Suppressor macrophage (primary cell): ENCODE data around the gene PAPSS2.
"Not testable (repeated sequence)": the region's sequence is repeated elsewhere in the genome, so short reads cannot be mapped to it uniquely, and the experiment has no call there.

Experiments used
- DNase-seq, 4 experiments: peaks; one replicate each; pipeline ENCODE4 v3.0.0-alpha.2; 2020 to 2022

PAPSS2 gene

DNA sequence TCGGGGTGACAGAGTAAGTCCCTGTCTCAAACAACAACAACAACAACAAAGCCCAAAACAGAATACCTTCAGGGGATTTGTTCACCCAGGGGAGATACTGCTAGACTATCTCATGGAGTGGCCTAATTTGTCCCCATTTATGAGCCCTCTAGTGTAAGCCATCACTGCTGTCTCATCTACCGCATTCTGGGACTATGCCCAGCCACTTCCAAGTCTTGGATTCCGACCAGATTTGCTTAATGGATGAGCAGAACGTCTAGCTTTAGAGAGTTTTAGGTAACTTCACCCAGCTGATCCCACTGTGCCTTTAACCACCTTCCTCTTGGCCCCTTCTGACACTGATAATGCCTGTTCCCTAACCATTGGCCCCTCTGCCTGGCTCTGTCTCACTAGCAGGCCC is 47.1 kb downstream of the PAPSS2 start:
- no peak for DNase-seq

DNA sequence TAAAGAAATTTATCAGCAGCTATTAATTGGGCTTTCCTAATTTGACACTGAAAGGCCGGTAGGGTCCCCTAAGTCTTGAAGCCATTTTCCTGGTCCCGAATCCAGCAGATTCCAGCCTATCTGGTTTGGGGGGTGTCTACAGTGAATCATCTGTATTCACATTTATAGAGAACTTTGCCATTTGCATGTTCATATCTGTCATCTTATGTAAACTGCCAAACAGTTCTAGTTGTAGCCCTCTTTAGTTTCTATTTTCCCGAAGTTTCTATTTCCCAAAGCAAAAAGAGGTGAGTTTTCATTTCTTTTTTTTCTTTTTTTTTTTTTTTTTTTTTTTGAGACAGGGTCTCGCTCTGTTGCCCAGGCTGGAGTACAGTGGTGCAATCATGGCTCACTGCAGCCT is 47.6 kb downstream of the PAPSS2 start:
- DNase-seq = no peak

DNA sequence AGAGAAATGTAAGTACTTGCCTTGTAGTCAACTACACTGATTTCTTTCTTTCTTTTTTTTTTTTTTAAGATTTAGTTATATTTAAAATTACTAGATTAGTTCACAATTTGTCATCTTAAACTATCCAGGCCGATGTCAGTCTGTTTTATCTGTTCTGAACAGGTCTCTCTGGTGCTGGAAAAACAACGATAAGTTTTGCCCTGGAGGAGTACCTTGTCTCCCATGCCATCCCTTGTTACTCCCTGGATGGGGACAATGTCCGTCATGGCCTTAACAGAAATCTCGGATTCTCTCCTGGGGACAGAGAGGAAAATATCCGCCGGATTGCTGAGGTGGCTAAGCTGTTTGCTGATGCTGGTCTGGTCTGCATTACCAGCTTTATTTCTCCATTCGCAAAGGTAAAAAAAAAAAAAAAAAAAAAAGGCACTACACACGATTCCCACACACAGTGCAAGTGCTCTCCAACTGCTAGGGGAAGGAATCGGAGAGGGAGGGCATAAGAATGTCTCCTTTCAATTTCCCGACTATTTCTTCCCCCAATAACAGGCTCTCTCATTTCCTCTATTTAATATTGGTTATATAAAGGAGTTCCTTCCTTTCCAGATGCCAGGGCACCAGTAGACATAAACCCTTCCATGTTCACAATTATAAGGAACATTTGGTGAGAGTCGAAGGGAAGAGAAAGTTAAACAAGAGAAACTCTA is 53.4 kb downstream of the PAPSS2 start:
- no peak for DNase-seq

DNA sequence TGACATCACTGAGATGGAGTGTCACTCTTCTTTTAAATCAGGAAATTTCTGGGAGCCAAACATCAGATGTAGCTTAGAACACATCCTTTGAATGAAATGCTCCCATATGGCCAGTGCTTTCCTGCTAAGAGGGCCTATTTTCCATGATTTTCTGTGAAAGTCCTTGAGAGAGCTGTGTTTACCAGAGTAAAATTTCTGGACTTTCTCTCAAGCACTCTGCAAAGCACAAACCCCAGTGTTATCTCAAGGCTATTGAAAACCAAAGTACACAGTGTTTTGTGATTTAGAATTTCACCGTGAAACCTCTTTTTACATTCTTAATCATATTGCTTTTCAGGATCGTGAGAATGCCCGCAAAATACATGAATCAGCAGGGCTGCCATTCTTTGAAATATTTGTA is 54.0 kb downstream of the PAPSS2 start:
- no peak for DNase-seq

DNA sequence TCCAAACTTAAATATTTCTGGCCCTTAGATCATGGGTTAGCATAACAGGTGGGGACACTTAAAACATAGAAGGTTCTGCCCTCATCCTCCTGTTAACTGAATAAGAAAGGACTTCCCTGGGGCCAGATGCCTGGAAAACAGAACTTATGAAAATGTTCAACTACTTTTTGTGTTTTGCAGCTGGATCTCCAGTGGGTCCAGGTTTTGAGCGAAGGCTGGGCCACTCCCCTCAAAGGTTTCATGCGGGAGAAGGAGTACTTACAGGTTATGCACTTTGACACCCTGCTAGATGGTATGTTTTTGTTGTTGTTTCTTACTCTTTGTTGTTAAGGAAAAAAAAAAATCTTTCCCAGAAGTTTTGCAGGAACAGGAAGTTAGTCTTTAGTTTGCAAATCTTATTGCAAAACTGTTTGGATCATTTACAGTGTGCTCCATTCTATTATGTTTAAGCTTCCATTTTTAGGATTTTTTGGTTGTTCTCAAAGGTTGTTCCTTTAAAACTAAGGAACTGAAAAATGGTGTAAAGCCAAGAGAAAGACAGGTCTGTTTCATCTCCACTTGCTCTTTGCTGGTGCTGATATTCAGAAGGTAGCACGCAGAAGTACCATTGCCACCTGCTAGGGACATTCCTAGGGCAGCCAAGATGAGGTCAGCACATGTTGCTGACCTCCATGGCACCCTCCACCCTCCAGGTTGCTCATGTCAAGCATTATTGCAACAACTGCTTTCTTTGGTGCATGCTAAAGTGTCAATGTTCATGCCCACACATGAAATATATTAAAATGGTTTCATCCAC is 56.1 kb downstream of the PAPSS2 start:
- DNase-seq = peak in 3 of 4 experiments; percentile 26 to 44 (median 35)

DNA sequence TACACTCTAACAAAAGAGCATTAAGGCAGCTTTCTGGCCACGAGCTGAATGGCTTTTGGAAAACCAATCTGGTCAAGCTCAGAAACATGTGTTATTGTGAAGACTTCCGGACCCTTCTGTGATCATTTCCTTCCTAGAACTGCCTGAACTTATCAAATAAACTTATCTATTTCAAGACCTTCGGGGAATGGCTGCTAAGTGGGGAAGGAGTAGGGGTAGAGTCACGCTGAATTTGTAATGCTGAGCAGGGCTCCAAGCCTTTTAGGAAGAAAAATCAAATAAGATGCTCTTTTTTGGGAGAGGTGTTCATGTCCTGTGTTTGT is 56.6 kb downstream of the PAPSS2 start:
- DNase-seq = no peak

DNA sequence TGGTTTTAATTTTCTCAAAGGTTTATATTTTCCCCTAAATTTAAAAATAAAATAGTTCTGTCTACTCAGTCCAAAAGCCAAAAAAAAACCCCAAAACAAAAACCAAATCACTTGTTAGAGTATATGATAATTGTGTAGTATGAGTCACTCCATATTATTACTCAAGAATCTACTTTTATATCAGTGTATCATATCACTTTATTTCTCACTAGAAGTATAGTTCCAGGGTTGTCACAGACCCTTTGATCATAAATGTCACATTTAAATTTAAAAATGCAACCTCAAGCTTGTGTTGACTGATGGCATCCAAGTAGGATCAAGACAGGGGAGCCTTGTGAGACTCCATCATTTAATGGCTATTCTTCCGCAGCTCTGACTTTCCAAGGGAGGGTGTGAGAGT is 61.0 kb downstream of the PAPSS2 start:
- DNase-seq = no peak

DNA sequence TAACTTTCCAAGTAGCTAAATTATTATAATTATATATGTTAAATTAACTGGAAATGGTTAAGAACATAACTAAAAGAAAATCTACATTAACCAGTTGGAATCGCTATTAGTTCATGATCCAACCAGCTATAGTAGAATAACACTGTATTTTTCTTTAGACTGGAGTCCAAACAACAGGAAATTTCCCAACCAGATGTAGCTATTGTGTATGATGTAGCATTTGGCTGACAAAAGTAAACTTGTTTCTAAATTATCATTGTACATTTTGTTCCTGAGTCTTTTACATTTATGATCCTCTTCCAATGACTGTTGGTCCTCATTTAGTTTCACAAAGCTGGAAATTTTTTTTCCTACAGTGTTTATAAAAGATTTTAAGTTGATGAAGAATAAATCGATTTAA is 62.1 kb downstream of the PAPSS2 start:
- no peak for DNase-seq

DNA sequence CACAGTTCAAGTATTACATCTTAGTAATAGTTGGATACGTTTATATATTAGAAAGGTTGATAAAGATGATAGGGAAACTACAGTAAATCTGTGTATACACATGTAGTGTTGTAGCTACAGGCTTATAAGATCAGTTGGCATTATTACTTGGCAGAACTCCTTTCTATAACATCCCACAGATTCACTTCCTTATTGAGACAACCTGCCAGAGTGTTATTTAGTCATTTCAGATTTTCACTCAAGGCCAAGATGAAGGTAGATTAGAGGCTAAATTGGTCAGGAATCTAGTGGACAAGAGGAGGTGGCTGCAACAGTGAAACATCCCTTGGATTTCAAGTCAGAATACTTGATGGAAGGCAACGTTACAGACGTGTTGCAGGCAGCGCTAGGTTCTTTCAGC is 63.0 kb downstream of the PAPSS2 start:
- DNase-seq = no peak

DNA sequence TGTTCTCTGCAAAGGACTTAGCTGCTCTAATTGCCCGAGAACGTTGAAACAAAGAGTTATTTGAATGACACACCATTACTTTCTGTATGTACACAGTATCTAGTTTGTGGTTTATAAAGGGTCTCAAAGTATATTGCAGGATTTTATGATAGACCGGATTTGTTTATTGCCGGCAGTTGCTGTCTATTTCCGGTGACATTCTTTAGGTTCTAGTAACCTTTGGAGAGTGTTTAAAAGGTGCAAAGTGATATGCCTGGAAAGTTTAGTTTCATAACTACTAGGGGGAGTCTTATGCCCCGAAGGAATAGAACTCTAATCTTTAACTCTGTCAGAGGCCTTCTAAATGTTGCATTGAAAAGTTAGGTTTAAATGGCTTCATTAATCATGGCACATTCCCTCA is 63.8 kb downstream of the PAPSS2 start:
- no peak for DNase-seq

DNA sequence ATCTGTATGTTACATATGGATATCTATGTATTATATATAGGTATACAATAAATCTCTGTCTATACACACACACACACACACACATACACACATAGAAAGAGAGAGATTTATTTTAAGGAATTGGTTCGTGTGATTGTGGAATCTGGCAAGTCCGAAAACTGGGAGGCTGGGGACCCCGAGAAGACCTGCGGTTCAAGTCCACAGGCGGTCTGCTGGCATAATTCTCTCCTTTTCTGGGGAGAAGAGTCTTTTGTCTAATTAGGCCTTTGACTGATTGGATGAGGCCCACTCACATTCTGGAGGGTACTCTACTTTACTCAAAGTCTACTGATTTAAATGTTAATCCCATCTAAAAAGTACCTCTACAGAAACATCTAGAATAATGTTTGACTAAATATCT is 65.1 kb downstream of the PAPSS2 start:
- no peak for DNase-seq

DNA sequence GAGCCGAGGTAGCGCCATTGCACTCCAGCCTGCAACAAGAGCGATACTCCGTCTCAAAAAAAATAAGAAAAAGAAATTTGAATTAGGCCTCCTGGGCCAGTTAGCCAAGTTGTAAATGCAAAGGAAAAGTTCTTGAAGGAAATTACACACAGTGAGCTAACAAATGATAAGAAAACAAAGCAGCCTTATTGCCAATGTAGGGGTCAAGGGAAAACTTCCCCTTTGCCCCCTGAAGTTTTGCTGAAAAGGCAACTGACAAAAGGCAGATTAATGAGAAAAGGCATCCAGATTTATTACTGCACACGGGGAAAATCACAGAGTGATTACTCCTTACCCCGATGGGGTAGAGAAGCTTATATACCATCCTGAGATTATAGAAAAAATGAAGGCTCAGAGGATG is 70.3 kb downstream of the PAPSS2 start:
- DNase-seq = no peak

DNA sequence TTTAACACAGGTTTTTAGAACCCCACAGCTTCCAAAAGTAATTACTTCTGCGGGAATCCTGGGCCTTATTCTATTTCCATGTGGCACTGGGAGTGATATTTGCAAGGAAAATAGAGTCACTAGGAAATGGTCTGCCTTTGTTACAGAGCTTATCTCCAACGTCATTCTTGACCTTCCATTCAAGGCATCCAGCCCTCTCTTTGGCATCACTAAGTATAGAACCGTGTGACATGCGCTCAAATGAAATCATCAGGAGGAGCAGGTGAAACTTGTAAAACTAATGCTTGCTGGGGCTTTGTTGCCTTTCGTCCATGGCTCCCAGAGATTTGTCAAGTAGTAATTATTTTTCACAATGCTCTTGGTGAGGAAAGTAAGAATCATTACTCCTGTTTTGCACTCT is 73.4 kb downstream of the PAPSS2 start:
- no peak for DNase-seq

DNA sequence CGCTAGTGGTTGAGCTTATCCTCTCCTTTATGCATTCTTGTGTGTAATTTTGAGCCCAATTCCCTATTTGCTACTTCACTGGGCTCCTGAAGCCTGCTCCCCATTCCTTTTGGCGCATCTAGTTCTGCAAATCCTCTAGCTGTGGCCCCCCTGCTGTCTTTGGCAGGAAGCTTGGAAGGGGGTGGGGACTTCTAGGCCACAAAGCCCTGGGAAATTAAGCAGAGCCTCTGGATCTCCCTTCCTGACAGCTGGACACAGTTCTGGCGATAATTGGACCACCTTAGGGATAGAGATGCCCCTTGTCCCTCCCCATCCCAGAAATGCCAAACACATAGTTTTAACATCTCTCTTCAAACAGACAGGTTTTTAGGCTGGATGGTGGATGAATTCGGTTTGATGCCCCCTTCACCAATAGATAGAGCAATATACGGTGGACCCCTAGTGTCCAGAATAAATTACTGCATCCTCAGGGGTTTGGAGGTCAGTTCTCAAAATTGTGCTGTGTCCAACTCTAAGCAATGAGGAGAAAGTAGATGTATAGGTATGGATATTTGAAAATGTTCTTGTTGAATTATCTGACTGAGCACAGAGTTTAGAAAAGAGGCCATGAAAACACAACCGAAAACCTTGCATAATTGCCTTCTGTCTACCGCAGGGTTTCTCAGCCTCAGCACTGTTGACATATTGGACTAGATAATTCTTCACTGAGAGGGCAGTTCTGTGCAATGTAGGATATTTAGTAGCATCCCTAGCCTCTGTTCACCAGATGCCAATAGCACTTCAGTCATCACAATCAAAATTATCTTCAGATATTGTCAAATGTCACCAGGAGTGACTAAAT is 75.5 kb downstream of the PAPSS2 start:
- DNase-seq = peak in 3 of 4 experiments; percentile 41 to 59 (median 51)

DNA sequence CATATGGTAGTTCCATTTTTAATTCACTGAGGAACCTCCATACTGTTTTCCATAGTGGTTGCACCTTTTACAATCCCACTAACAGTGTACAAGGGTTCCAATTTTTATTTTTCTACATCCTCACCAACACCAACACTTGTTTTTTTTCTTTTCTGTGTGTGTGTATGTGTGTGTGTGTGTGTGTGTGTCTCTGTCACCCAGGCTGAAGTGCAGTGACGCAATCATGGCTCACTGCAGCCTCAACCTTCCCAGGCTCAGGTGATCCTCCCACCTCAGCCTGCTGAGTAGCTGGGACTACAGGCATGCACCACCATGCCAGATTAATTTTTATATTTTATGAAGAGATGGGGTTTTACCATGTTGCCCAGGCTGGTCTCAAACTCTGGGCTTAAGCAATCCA is 78.6 kb downstream of the PAPSS2 start:
- DNase-seq = not testable (repeated sequence)

DNA sequence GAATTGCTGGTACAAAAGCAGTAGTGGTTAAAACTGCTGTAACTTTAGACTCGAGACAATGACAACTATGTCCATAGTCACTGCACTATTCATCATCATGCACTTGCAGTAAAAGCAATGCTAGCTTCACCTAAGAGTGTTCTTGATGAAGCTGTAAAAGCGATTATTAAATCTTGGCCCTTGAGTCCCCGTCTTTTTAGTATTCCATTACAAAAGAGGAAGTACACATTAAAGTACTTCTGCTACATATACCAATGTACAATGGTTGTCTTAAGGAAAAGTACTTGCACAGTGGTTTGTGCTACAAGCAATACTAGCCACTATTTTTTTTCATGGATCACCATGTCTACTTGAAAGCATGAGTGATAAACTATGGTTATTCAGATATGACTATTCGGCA is 80.0 kb downstream of the PAPSS2 start:
- DNase-seq = peak in 2 of 4 experiments; percentile 38 to 41

DNA sequence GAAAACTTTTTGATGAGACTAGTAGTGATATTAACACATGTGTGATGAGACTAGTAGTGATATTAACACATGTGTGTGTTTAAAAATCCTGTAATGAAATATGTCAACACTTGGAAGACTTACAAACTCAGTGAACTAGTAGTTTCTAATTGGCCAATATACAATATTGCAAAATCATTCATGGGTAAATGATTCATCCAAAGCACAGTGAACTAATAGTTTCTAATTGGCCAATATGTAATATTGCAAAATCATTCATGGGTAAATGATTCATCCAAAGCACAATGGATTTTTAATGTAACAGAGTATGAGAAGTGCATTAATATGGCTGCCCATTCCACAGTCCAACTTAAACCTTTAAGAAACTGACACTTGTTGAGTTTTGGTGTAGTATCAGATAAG is 80.6 kb downstream of the PAPSS2 start:
- DNase-seq = peak in 2 of 4 experiments; percentile 72 to 82

DNA sequence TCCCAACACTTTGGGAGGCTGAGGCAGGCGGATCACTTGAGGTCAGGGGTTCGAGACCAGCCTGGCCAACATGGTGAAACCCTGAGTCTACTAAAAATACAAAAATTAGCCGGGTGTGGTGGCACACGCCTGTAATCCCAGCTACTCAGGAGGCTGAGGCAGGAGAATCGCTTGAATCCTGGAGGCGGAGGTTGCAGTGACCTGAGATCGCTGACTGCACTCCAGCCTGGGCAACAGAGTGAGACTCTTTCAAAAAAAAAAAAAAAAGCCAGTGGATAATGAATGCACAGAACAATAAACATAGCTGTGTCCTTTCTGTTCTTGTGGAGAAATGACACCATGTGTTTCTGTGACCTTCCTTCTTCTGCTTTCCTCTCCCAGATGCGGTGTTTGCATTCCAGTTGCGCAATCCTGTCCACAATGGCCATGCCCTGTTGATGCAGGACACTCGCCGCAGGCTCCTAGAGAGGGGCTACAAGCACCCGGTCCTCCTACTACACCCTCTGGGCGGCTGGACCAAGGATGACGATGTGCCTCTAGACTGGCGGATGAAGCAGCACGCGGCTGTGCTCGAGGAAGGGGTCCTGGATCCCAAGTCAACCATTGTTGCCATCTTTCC is 83.4 kb downstream of the PAPSS2 start:
- DNase-seq = peak; percentile 47 to 81 (median 75)

DNA sequence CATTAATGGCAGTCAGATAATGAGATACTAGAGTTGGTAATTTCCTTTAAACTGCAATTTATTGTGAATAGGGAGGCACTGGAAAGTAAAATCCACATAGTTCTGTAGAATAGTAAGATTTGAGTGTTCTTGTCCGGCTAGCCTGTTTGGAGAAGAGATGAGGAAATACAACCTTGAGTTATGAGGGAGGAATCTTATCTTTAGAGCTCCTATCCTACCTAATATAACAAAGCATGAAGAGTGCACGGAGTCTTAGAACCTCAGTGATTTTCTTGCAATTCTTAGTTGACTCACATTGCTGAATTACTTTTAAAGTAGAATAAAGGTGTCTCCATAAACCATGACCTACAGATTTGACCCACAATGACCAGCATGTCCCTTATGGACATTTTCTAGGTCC is 84.9 kb downstream of the PAPSS2 start:
- no peak for DNase-seq

DNA sequence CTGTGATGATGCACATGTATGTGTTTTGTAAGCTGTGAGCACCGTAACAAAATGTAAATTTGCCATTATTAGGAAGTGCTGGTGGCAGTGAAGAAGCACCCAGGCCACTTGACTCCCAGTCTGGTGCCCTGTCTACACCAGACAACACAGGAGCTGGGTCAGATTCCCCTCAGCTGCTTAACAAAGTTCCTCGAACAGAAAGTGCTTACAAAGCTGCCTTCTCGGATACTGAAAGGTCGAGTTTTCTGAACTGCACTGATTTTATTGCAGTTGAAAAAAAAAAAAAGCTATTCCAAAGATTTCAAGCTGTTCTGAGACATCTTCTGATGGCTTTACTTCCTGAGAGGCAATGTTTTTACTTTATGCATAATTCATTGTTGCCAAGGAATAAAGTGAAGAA is 87.2 kb downstream of the PAPSS2 start:
- DNase-seq = peak in 1 of 4 experiments; percentile 11

DNA sequence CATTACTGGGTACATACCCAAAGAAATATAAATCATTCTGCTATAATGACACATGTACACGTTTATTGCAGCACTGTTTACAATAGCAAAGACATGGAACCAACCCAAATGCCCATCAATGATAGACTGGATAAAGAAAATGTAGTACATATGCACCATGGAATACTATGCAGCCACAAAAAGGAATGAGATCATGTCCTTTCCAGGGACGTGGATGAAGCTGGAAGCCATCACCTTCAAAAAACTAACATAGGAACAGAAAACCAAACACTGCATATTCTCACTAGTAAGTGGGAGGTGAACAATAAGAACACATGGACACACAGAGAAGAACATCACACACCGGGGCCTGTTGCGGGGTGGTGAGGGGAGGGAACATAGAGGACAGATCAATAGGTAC is 88.6 kb downstream of the PAPSS2 start:
- not testable (repeated sequence) for DNase-seq

DNA sequence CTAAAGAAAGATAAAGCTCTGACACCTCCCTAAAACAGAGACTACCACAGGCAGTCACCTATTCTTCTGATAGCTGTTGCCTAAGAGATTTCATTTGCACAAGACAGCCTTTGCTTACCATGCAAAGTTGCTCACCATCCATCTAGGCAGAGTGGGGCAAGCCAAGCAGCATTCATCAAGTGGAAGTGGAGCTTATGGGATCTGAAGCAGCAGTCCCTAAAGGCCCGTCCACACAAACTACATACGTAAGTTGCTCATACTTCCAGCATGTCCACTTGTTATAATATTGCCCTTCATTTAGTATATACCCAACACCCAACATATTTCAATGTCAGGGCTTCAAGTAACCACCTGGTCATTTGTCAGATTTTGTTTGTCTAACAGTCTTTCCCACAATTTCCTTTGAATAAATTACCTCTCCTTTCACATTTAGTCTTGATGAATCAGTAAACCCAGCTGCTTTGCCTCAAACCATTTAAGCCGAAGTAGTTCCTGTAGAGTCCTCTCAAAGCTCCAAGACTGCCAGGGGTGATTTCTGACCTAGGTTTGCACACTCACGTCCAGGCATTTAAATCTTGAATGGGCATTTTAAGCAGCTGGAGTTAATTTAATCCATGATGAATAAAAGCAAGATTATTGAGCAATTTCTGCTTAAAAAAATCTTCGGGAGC is 90.5 kb downstream of the PAPSS2 start:
- no peak for DNase-seq
